Activated CD4-positive, alpha-beta T cell treated with anti-CD3 and anti-CD28 coated beads for 4 hours (primary cell): ENCODE results near the gene KRTAP17-1.

ENCODE experiments used
- DNase-seq, 2 donors: peaks; one replicate each; pipeline ENCODE4 v3.0.0-alpha.2; 2020

Gene KRTAP17-1

GRCh38 chr17:41332239-41332638 is 16.7 kb upstream of the KRTAP17-1 start:
- DNase-seq, result no peak

- DNase-seq, result no peak
Measured at GRCh38 chr17:41331606-41332005, 16.1 kb upstream of the KRTAP17-1 start.

GRCh38 chr17:41329279-41329948 is 13.9 kb upstream of the KRTAP17-1 start:
- DNase-seq, result no peak

GRCh38 chr17:41328207-41328606 is 12.7 kb upstream of the KRTAP17-1 start:
- no peak for DNase-seq

- DNase-seq, result no peak
Measured at GRCh38 chr17:41327411-41328120, 12.1 kb upstream of the KRTAP17-1 start.

GRCh38 chr17:41326173-41327145 is 10.9 kb upstream of the KRTAP17-1 start:
- DNase-seq, result no peak

GRCh38 chr17:41325611-41326010 is 10.1 kb upstream of the KRTAP17-1 start:
- no peak for DNase-seq

GRCh38 chr17:41325126-41325525 is 9.6 kb upstream of the KRTAP17-1 start:
- no peak for DNase-seq

- no peak for DNase-seq
Measured at GRCh38 chr17:41324180-41325075, 8.9 kb upstream of the KRTAP17-1 start.

GRCh38 chr17:41322903-41323895 is 7.7 kb upstream of the KRTAP17-1 start:
- DNase-seq, result no peak

GRCh38 chr17:41322094-41322902 is 6.8 kb upstream of the KRTAP17-1 start:
- DNase-seq, result no peak

- no peak for DNase-seq
Measured at GRCh38 chr17:41318231-41318630, 2.7 kb upstream of the KRTAP17-1 start.

GRCh38 chr17:41315814-41316445 is 420 bp upstream of the KRTAP17-1 start:
- no peak for DNase-seq

GRCh38 chr17:41311111-41311510 is 4.4 kb downstream of the KRTAP17-1 start:
- DNase-seq, result no peak

GRCh38 chr17:41308918-41309359 is 6.6 kb downstream of the KRTAP17-1 start, which contains the start of gene KRTAP16-1:
TSS of gene KRTAP16-1 (minus strand) at chr17:41309309. CDS start at chr17:41309253, 56 bp downstream.
- DNase-seq, result peak; percentile 29 to 35

GRCh38 chr17:41308251-41308917 is 7.1 kb downstream of the KRTAP17-1 start:
- DNase-seq, result peak; percentile 39 to 65

- no peak for DNase-seq
Measured at GRCh38 chr17:41307647-41308046, 7.9 kb downstream of the KRTAP17-1 start.

- no peak for DNase-seq
Measured at GRCh38 chr17:41304091-41304490, 11.4 kb downstream of the KRTAP17-1 start.

- DNase-seq, result no peak
Measured at GRCh38 chr17:41302981-41303380, 12.5 kb downstream of the KRTAP17-1 start.
